ENCODE data around the gene NAGLU. TPM values are rescaled to one million over a fixed set of nuclear protein-coding genes. Genes with fewer than 3 reads are reported as not detected.

Gene NAGLU
- total RNA-seq, 1 donor from 2014 or later: 51.1 TPM

Other genes starting within 250 kb of the NAGLU start
- gene STAT5A, start 247.7 kb upstream of the NAGLU start, total RNA-seq: 30.8 TPM
- gene STAT3, start 147.8 kb upstream of the NAGLU start, total RNA-seq: 140 TPM
- 273 TPM for gene CAVIN1, start 113.0 kb upstream of the NAGLU start, total RNA-seq
- 179 TPM for gene ATP6V0A1, start 77.4 kb upstream of the NAGLU start, total RNA-seq
- gene HSD17B1, start 16.7 kb downstream of the NAGLU start, total RNA-seq: 2.4 TPM
- gene COASY, start 25.9 kb downstream of the NAGLU start, total RNA-seq: 84.1 TPM
- 54.0 TPM for gene MLX, start 30.9 kb downstream of the NAGLU start, total RNA-seq
- gene PSMC3IP, start 41.5 kb downstream of the NAGLU start, total RNA-seq: 5.1 TPM
- gene RETREG3, start 73.1 kb downstream of the NAGLU start, total RNA-seq: 78.8 TPM
- gene TUBG1, start 73.4 kb downstream of the NAGLU start, total RNA-seq: 40.2 TPM
- 30.8 TPM for gene TUBG2, start 123.0 kb downstream of the NAGLU start, total RNA-seq
- gene PLEKHH3, start 140.8 kb downstream of the NAGLU start, total RNA-seq: 36.1 TPM
- 0.49 TPM for gene CCR10, start 145.6 kb downstream of the NAGLU start, total RNA-seq
- 8.1 TPM for gene CNTNAP1, start 146.3 kb downstream of the NAGLU start, total RNA-seq
- gene EZH1, start 208.8 kb downstream of the NAGLU start, total RNA-seq: 50.4 TPM
- 22.7 TPM for gene RAMP2, start 225.0 kb downstream of the NAGLU start, total RNA-seq
- 57.1 TPM for gene VPS25, start 237.2 kb downstream of the NAGLU start, total RNA-seq
- 0.37 TPM for gene WNK4, start 244.4 kb downstream of the NAGLU start, total RNA-seq

Measured in mucosa of gallbladder (tissue), 1 donor.